ENCODE measurements around the gene PAPPA2.
"Not testable (repeated sequence)": the region's sequence is repeated elsewhere in the genome, so short reads cannot be mapped to it uniquely, and the experiment has no call there.

Gene PAPPA2

DNA sequence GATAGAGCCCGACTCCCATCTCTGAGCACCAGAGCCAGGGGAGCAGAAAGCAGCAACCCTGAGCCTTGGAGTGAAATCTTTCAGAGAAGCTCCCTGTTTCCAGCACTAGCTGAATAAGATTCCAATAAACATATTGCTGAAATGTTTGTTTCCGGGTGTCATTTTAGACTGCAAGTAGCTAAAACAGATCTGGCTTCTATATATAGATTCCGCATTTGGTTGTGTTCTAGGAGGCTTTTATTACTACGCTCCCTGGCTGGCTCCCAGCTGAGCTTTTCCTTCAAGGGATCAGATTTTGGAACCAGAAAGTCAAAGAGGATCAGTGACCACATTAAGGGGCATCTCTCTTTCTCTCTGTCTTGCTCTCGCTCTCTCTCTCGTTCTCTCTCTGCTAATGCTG, 88.2 kb downstream of the PAPPA2 start:
- no peak for DNase-seq (ENCODE audit: low read depth in 2 of 2, low spot score in 1 of 2)

DNA sequence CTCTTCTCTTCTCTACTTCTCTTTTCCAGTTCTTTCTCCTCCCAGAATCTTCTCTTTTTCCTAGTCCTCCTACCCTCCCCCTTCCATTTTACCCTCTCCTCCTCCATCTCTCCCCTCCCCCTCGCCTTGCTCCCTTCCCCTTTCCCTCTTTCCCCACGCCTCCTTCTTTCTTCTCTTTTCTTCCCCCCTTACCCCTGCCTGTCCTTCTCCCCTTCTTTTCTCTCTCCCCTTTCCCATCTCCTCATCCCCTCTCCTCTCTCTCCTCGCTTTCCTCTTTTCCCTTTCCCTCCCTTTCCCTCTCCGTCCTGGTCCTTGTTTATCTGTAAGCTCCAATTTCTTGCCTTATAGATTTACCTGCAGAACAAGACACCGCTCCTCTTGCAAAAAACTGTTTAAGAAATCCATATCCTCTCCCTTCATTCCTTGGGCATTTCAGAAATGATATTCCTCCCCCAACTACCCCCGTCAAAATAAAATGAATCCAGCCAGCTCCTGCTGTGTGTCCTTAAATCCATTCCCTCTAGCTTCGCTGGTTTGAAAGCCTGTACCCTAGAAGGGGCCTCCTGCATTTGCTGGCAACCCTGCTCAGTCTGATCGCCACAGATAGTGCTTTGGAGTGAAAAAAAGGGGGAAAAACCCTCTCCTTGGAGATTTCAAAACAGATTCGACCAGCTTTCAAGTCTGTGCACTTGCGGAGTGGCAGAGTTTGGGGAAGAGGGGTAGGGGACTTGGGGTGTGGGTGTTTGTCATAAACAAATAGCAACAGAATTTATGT, 89.4 kb downstream of the PAPPA2 start:
- no peak for DNase-seq (ENCODE audit: low read depth in 2 of 2, low spot score in 1 of 2)

DNA sequence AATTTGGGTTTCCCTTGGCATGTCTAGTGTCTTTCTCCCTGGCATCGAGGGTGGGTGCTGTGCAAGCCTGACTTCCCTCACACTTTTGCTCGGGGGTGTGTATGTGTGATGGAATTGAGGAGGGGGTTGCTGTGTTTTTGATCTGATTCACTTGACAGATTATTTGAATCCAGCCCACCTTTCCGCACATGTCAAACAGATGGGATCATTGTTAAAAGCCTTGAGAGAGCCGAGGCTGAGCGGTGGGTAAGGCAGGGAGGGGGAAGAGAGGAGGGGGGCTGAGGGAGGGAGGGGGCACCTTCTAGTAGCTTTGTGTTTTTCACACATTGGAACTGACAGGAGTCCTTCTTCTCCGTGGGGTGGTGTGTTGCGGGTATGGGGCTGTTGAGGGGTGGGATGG, 90.0 kb downstream of the PAPPA2 start:
- no peak for DNase-seq (ENCODE audit: low read depth in 2 of 2, low spot score in 1 of 2)

DNA sequence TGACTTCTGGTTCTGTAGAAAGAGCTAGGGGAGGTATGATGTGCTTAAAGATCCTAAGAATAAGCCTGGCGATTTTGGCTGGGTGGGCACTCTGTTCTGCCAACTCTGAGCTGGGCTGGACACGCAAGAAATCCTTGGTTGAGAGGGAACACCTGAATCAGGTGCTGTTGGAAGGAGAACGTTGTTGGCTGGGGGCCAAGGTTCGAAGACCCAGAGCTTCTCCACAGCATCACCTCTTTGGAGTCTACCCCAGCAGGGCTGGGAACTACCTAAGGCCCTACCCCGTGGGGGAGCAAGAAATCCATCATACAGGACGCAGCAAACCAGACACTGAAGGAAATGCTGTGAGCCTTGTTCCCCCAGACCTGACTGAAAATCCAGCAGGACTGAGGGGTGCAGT, 93.3 kb downstream of the PAPPA2 start:
- DNase-seq (ENCODE audit: low read depth in 2 of 2, low spot score in 1 of 2) = no peak

DNA sequence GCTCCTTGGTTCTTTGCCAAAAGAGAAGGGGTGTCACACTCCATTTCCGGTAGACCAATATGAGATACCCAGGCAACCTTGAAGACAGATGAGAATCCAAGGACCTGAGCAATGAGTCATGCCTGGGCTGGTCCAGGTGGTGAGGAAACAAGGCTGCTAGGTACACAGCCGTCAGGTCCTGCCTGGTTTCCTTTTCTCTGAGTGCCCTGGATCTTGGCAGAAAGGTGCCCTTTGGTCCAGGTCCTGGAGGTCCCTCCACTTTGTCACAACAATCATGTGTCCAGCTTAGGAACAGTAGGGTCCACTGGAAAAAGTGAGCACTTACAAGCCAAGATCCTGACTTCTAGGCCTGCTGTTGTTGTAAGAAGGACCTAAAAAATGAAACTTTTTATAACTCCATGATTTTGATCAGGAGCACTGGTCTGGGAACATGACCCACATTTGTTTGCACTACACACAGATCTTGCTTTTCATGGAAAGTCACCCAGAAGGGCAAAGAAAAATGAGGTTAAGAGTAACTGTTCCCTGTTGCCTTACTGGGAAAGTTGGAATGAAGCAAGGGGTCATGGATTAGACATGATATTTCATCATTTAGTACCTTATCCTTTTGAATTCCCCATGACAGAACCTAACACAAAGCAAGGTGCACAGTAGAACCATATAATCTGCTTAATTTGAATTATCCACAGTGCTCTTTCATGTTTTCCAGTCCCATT, 94.7 kb downstream of the PAPPA2 start:
- DNase-seq (ENCODE audit: low read depth in 2 of 2, low spot score in 1 of 2) = no peak

DNA sequence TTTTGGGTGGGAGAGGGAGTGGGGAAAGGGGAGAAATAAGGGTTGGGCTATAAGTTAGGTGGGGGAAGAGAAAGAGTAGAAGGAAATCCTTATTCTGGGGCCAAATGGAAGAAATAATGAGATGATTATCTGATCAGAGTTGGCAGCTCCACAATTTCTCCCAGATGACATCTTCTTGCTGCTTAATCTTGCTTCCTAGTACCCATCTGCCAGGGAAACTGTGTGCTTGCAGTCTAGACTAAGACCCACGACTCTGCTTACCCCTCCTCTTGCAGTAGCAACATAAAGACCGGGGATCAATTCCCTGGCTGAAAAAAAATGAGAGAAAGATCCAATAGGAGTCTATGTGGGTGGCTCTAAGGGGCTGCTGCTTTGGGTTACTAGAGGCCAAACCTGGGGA, 95.6 kb downstream of the PAPPA2 start:
- no peak for DNase-seq (ENCODE audit: low read depth in 2 of 2, low spot score in 1 of 2)

DNA sequence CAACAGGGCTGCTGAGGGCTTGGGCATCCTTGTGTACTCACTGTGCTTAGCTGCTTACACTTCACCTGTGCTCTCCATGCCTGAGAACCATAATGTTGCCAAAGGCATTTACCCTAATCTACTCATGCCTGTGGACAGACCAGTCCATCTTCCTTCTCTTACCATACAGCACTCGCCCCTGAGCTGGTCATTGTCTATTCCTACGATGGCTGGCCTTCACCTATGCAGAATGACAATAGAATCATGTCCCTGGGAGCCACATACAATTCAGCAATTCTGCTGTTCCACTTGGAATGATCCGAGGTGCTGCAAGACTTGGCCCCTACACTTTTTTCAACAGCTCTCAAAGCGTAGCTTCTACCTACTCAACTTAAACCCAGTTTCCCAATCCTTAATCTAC, 96.5 kb downstream of the PAPPA2 start:
- DNase-seq (ENCODE audit: low read depth in 2 of 2, low spot score in 1 of 2) = no peak

DNA sequence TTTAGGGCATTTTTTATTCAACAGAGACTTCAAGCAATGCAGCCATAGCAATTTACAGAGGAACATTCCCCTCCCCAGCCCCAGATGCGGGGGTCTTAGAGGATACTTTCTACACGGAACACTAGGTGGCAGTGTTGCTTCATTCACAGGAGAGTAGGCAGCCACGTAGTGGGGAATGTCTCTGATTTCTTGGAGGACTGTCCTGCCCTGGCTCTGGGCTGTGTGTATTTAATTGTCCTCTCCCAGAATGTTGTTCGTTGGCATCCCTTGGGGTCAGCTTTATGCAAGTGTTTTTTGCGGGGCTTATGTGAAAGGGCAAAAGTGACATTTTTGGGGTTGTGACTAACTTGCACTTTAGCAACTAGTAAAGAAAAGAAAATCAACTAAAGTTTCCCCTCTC, 96.9 kb downstream of the PAPPA2 start:
- no peak for DNase-seq (ENCODE audit: low read depth in 2 of 2, low spot score in 1 of 2)

DNA sequence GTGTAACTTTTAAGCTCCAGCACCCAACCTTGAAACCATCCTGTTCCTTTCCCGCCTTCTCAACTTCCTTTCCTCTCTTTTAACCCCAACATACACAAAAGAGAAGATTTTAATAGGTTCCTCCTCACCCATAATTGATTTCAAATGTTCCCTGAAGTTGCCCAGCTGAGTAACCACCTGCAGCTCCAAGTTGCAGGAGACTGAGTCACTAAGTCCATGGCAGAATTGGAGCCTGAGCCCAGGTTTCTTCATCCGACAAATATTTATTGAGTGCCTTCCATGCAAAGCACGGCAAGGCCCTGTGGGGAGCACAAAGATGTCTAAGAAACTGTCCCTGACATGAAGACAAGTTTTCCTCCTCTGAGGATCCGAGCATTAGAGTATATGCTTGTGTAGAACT, 97.7 kb downstream of the PAPPA2 start:
- no peak for DNase-seq (ENCODE audit: low read depth in 2 of 2, low spot score in 1 of 2)

DNA sequence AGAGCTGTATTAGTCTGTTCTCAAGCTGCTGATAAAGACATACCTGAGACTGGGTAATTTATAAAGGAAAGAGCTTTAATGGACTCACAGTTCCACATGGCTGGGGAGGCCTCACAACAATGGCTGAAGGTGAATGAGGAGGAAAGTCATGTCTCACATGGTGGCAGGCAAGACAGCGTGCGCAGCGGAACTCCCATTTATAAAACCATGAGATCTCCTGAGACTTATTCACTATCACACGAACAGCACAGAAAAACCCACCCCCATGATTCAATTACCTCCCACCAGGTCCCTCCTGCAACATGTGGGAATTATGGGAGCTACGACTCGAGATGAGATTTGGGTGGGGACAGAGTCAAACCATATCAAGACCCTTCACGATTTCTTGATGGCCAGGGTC, 98.8 kb downstream of the PAPPA2 start:
- DNase-seq (ENCODE audit: low read depth in 2 of 2, low spot score in 1 of 2) = not testable (repeated sequence)

DNA sequence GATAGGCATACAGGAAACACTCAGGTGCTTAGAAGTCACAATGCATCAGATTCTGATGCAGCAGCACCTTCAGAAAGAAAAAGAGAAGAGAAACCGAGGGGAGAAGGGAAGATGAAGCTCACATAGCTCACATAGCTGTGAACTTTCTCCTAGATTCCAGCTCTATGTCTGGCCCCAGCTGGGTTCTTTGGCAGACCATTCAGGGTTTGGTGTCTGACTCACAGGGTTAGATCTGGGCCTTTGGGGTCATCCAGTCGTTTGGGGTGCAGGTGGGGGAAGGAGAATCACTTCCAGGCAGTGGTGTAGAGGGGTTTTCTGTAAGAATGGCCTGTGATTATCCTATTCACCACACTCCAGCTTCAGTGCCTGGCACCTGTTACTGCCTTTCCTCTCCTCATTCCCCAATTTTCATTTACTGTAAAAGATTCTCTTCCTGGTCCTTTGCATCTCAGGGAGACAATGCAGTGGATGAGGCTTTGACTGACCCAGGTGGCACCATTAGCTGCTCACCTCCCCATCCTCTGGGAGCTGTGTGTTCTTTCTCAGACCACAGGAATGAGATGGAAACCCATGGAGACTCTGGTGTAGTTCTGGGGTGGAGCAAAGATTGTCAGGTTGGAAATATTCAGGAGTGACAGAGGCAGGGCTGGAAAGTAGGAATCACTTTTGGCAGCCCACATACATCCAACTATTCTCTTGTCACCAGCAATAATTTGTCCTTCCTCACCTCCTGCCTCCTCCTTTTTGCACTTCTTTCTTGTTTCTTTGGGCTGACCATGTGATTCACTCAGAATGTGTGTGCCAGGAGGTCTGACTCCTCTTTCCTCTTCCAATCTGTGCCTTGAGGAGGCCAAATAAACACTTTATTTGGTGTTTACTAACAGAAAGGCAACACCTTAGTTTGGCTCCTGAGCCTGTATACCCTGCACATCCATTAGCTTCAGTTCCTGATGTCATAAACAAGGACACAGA, 103.3 kb downstream of the PAPPA2 start:
- DNase-seq (ENCODE audit: low read depth in 2 of 2, low spot score in 1 of 2) = no peak

DNA sequence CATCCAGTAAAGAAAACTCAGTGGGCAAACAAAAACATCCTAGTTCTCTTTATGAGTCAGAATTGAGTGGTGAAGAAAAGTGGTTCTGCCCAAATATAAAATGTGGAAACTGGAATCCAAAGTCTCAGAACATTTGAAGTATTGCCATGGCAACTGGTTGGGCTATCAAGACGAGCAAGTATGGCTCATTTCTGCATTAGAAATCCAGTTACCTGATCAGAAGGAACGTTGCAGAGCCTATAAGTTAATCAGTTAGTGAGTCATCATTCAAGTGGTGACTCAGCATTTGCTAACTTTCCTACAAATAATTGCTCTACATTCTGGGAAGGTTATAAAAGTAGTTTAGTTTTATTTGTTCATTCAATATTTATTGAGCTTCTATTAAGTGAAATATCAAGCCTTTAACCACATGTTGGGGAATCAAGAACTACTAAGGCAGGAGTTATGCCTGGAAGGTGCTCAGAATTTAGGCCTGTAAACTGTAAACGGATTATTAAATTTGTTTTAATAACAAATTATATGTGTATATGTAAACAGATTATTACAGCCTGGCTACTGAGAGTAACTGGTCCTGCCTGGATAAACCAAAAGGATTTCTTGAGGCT, 104.3 kb downstream of the PAPPA2 start:
- DNase-seq (ENCODE audit: low read depth in 2 of 2, low spot score in 1 of 2) = no peak

DNA sequence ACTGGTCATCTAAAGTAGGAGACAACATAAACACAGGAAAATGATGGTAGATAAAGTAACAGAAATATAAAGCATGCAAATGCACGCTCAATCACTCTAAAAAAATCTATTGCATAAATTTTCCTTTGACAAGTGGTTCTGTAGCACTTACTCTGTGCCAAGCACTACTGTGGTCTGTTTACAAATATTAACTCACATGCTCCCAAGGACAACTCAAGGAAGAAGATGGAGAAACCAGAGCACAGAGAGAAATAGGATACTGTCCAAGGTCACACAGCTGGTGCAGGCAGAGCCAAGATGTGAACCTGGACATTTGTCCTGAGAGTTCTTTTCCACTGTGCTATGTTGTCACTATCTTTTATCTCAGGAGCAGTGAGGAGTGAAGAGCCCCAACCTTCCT, 105.2 kb downstream of the PAPPA2 start:
- no peak for DNase-seq (ENCODE audit: low read depth in 2 of 2, low spot score in 1 of 2)

DNA sequence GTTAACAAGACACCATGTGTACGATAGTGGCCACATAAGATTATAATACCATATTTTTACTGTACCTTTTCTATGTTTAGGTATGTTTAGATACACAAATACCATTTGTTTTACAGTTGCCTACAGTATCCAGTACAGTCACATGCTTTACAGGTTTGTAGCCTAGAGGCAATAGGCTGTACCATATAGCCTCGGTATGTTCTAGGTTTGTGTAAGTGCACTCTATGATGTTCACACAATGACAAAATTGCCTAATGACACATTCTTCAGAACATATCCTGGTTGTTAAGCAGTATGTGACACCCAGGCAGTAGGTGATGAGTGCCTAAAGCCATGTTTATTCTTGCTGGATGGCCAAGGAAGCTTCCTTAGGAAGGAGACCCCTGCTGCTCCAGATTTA, 111.8 kb downstream of the PAPPA2 start:
- no peak for DNase-seq (ENCODE audit: low read depth in 2 of 2, low spot score in 1 of 2)

DNA sequence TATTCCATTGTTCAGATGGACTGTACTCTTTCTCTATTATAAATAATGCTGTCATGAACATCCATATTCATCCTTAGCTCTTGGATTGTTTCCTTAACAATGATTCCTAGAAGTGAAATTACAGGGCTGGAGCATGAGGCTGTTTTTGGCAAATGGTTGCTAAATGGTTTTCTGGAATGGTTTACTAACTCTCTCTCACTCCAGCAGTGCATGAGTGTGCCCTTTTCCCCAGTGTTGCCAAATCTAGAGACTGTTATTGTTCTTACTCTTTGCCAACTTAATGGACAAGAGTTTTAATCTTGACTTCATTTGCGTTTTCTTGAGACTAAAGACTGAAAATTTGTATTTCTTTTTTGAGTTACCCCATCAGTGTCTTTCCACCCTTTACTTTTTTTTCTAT, 113.0 kb downstream of the PAPPA2 start:
- DNase-seq (ENCODE audit: low read depth in 2 of 2, low spot score in 1 of 2) = no peak

DNA sequence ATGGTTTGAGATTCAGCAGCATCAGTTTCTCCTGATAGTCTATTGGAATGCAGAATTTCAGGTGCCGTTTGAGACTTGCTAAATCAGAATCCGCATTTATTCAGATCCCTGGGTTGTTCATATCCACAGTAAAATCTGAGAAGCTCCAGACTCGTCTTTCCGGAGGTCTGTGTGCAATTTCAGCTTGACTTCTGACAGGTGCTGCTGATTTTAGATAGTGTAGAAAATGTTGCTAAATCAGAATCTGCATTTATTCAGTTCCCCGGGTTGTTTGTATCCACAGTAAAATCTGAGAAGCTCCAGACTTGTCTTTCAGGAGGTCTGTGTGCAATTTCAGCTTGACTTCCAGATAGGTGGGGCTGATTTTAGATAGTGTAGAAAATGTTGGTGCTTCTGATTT, 113.7 kb downstream of the PAPPA2 start:
- DNase-seq (ENCODE audit: low read depth in 2 of 2, low spot score in 1 of 2) = no peak

DNA sequence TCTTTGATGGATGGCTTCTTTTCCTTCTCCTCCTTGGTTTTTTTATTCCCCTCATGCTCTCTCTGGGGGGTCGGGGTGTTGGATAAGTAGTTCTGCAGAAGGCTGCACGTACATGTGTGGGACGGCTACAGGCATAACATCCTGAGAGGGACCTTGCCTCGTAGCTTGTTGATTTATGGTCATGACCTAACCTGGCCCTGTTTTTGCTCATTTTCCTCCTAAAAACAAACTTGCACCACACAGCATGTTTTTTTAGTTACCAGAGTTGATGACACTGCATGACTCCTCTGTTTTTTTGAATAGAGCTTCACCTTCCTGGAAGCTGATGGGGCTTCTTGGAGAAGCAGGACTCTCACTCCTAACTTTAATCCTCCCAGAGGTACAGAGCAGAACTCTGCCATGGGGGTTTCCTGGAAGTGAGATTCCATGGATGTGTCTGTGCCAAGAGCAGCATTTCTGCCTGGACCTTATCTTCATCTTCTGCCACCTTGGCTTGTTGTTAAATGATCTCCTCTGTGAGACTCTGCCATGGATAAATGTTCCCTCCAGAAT, 114.7 kb downstream of the PAPPA2 start:
- DNase-seq (ENCODE audit: low read depth in 2 of 2, low spot score in 1 of 2) = no peak

DNA sequence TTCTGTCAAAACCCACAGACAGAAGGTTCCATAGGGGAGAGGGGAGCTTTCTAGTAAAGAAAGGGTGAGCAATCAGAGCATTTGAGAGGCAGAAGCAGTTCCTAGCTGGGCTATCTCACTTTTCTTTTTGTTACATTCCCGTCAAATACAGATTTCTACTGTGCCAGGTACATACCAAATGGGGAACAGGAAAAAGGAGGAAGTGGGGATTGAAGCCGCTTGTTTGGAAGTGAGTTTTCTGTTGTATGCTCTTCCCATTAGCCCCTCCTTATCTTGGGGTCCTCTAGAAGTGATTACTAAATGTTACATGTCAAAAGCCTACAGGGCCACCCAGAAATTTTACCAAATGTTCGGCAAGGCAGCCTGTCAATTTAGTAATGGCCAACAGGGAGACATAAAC, 116.1 kb downstream of the PAPPA2 start:
- DNase-seq (ENCODE audit: low read depth in 2 of 2, low spot score in 1 of 2) = no peak

DNA sequence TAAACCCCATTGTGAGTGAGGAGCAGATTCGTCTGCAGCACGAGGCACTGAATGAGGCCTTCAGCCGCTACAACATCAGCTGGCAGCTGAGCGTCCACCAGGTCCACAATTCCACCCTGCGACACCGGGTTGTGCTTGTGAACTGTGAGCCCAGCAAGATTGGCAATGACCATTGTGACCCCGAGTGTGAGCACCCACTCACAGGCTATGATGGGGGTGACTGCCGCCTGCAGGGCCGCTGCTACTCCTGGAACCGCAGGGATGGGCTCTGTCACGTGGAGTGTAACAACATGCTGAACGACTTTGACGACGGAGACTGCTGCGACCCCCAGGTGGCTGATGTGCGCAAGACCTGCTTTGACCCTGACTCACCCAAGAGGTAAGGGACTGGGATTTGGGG, 132.2 kb downstream of the PAPPA2 start:
- no peak for DNase-seq (ENCODE audit: low read depth in 2 of 2, low spot score in 1 of 2)

DNA sequence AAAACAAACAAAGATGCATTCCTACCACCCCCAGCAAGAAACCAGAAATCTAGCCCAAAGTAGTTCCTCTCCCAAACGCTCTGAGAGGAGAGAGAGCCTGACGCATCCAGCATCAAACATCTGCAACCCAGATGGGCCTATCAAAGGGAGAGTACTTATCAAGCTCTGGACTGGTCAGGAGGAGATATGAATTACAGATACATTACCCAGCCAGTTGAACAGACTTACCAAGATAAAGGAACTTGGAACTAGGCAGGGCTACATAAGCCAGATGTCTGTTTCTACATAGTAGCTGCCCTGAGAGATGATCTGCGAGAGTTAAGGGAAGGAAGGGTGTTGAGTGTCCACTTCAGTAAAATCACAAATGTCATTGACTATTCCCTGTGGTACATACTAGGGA, 138.4 kb downstream of the PAPPA2 start:
- DNase-seq (ENCODE audit: low read depth in 2 of 2, low spot score in 1 of 2) = no peak

DNA sequence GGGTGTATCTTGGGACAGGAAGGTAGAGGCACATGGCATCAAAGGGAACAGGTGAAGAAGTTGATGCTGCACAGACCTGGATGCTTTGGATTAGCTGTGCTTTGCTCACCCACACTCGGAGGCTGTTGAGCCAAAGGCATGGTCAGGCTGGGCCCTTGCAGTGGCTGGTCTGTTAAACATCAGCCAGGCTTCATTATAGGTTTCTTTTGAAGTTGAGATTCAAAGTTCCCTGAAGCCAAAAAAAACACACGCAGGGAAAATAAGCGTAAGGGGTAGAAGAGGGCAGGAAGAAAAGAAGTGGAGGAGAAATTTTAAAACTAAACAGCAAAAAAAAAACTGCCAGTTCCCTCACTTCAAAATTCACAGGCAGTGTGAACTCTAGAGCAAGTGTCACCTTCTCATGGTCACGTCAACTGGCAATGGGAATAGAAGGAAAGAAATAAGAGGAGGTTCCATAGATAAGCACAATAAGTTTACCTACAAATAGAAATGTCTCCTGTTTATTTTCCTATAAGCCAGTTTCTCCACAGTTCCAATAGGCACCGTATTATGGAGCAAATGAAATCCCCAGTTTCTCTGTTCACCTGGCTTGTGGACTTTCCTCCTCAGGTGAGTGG, 139.5 kb downstream of the PAPPA2 start:
- DNase-seq (ENCODE audit: low read depth in 2 of 2, low spot score in 1 of 2) = no peak
